ENCODE data around the gene KIAA1217.

The KIAA1217 gene

GRCh38 chr10:24215603-24216002, 6.7 kb downstream of the KIAA1217 start:
- ATAC-seq (ENCODE audit: low read depth): no peak
- no peaks in the 10 kb centered on the region for H3K36me3 Mint-ChIP-seq
- DNase-seq (ENCODE audit: low spot score in 2 of 2): no peak
- H3K4me3 Mint-ChIP-seq: no peak overlapping the region
- peaks cover 5% of the 10 kb centered on the region for H3K27me3 Mint-ChIP-seq
- H3K27ac Mint-ChIP-seq: no peak overlapping the region
- H3K9me3 Mint-ChIP-seq: peaks cover 6% of the 10 kb centered on the region
- H3K4me1 Mint-ChIP-seq: no peaks in the 10 kb centered on the region

GRCh38 chr10:24219963-24220362, 11.0 kb downstream of the KIAA1217 start:
- DNase-seq (ENCODE audit: low spot score in 2 of 2): no peak
- no peaks in the 10 kb centered on the region for H3K36me3 Mint-ChIP-seq
- no peak overlapping the region for H3K27ac Mint-ChIP-seq
- no peak for ATAC-seq (ENCODE audit: low read depth)
- H3K4me3 Mint-ChIP-seq: no peak overlapping the region
- H3K4me1 Mint-ChIP-seq: no peaks in the 10 kb centered on the region
- peaks cover 3% of the 10 kb centered on the region for H3K27me3 Mint-ChIP-seq
- peaks cover 4% of the 10 kb centered on the region for H3K9me3 Mint-ChIP-seq

- no peak for ATAC-seq (ENCODE audit: low read depth)
- H3K27ac Mint-ChIP-seq: no peak overlapping the region
- H3K4me1 Mint-ChIP-seq: no peaks in the 10 kb centered on the region
- H3K36me3 Mint-ChIP-seq: no peaks in the 10 kb centered on the region
- no peak overlapping the region for H3K4me3 Mint-ChIP-seq
- no peaks in the 10 kb centered on the region for H3K9me3 Mint-ChIP-seq
- H3K27me3 Mint-ChIP-seq: no peaks in the 10 kb centered on the region
- no peak for DNase-seq (ENCODE audit: low spot score in 2 of 2)
These were observed 14.4 kb downstream of the KIAA1217 start for GRCh38 chr10:24223341-24223740.

- ATAC-seq (ENCODE audit: low read depth) (no peak), DNase-seq (ENCODE audit: low spot score in 2 of 2) (no peak)
These were observed 15.0 kb downstream of the KIAA1217 start for GRCh38 chr10:24223953-24224352.

GRCh38 chr10:24228642-24229041, 19.7 kb downstream of the KIAA1217 start:
- H3K9me3 Mint-ChIP-seq: no peaks in the 10 kb centered on the region
- no peak for DNase-seq (ENCODE audit: low spot score in 2 of 2)
- H3K27ac Mint-ChIP-seq: no peak overlapping the region
- no peak overlapping the region for H3K4me3 Mint-ChIP-seq
- H3K4me1 Mint-ChIP-seq: no peaks in the 10 kb centered on the region
- H3K27me3 Mint-ChIP-seq: no peaks in the 10 kb centered on the region
- no peaks in the 10 kb centered on the region for H3K36me3 Mint-ChIP-seq
- no peak for ATAC-seq (ENCODE audit: low read depth)

More at GRCh38 chr10:24223953-24224352, 15.0 kb downstream of the KIAA1217 start:
- Mint-ChIP-seq H3K4me3 (no peak overlapping the region), H3K27me3 (no peaks in the 10 kb centered on the region), H3K36me3 (no peaks in the 10 kb centered on the region), H3K4me1 (no peaks in the 10 kb centered on the region), H3K9me3 (no peaks in the 10 kb centered on the region), H3K27ac (no peak overlapping the region)

GRCh38 chr10:24229909-24230308, 21.0 kb downstream of the KIAA1217 start:
- no peak for DNase-seq (ENCODE audit: low spot score in 2 of 2)
- no peaks in the 10 kb centered on the region for H3K36me3 Mint-ChIP-seq
- H3K4me3 Mint-ChIP-seq: no peak overlapping the region
- no peak overlapping the region for H3K27ac Mint-ChIP-seq
- ATAC-seq (ENCODE audit: low read depth): no peak
- H3K27me3 Mint-ChIP-seq: no peaks in the 10 kb centered on the region
- no peaks in the 10 kb centered on the region for H3K4me1 Mint-ChIP-seq
- no peaks in the 10 kb centered on the region for H3K9me3 Mint-ChIP-seq

- Mint-ChIP-seq H3K27ac (no peak overlapping the region), H3K36me3 (no peaks in the 10 kb centered on the region), H3K4me3 (no peak overlapping the region), H3K27me3 (no peaks in the 10 kb centered on the region), H3K9me3 (no peaks in the 10 kb centered on the region), H3K4me1 (no peaks in the 10 kb centered on the region)
- DNase-seq (ENCODE audit: low spot score in 2 of 2) (no peak), ATAC-seq (ENCODE audit: low read depth) (no peak)
These were observed 22.3 kb downstream of the KIAA1217 start for GRCh38 chr10:24231200-24231599.

- Mint-ChIP-seq H3K36me3 (no peaks in the 10 kb centered on the region), H3K4me1 (no peaks in the 10 kb centered on the region), H3K27me3 (no peaks in the 10 kb centered on the region), H3K4me3 (no peak overlapping the region), H3K9me3 (no peaks in the 10 kb centered on the region), H3K27ac (no peak overlapping the region)
- ATAC-seq (ENCODE audit: low read depth): no peak
- no peak for DNase-seq (ENCODE audit: low spot score in 2 of 2)
These were observed 25.8 kb downstream of the KIAA1217 start for GRCh38 chr10:24234784-24235183.

GRCh38 chr10:24235471-24235870, 26.5 kb downstream of the KIAA1217 start:
- Mint-ChIP-seq H3K27me3 (no peaks in the 10 kb centered on the region), H3K36me3 (no peaks in the 10 kb centered on the region), H3K9me3 (no peaks in the 10 kb centered on the region), H3K4me1 (no peaks in the 10 kb centered on the region), H3K27ac (no peak overlapping the region), H3K4me3 (no peak overlapping the region)
- DNase-seq (ENCODE audit: low spot score in 2 of 2) (no peak), ATAC-seq (ENCODE audit: low read depth) (no peak)

- Mint-ChIP-seq H3K4me3 (no peak overlapping the region), H3K27me3 (no peaks in the 10 kb centered on the region), H3K27ac (no peak overlapping the region), H3K36me3 (no peaks in the 10 kb centered on the region), H3K9me3 (no peaks in the 10 kb centered on the region), H3K4me1 (no peaks in the 10 kb centered on the region)
- DNase-seq (ENCODE audit: low spot score in 2 of 2): no peak
- ATAC-seq (ENCODE audit: low read depth): no peak
These were observed 29.0 kb downstream of the KIAA1217 start for GRCh38 chr10:24237801-24238395.

GRCh38 chr10:24238519-24239247, 29.7 kb downstream of the KIAA1217 start:
- no peaks in the 10 kb centered on the region for H3K9me3 Mint-ChIP-seq
- H3K27me3 Mint-ChIP-seq: no peaks in the 10 kb centered on the region
- H3K4me1 Mint-ChIP-seq: no peaks in the 10 kb centered on the region
- no peak overlapping the region for H3K27ac Mint-ChIP-seq
- H3K4me3 Mint-ChIP-seq: no peak overlapping the region
- no peaks in the 10 kb centered on the region for H3K36me3 Mint-ChIP-seq
- ATAC-seq (ENCODE audit: low read depth) (no peak), DNase-seq (ENCODE audit: low spot score in 2 of 2) (no peak)

- Mint-ChIP-seq H3K27ac (no peak overlapping the region), H3K36me3 (no peaks in the 10 kb centered on the region), H3K9me3 (no peaks in the 10 kb centered on the region), H3K4me3 (no peak overlapping the region), H3K27me3 (no peaks in the 10 kb centered on the region), H3K4me1 (no peaks in the 10 kb centered on the region)
- ATAC-seq (ENCODE audit: low read depth): no peak
- no peak for DNase-seq (ENCODE audit: low spot score in 2 of 2)
These were observed 30.5 kb downstream of the KIAA1217 start for GRCh38 chr10:24239289-24240040.

- no peaks in the 10 kb centered on the region for H3K9me3 Mint-ChIP-seq
- ATAC-seq (ENCODE audit: low read depth): no peak
- no peak overlapping the region for H3K4me3 Mint-ChIP-seq
- no peak overlapping the region for H3K27ac Mint-ChIP-seq
- H3K4me1 Mint-ChIP-seq: no peaks in the 10 kb centered on the region
- DNase-seq (ENCODE audit: low spot score in 2 of 2): no peak
- H3K36me3 Mint-ChIP-seq: no peaks in the 10 kb centered on the region
- no peaks in the 10 kb centered on the region for H3K27me3 Mint-ChIP-seq
These were observed 31.3 kb downstream of the KIAA1217 start for GRCh38 chr10:24240041-24240751.

- Mint-ChIP-seq H3K4me3 (no peak overlapping the region), H3K27me3 (no peaks in the 10 kb centered on the region), H3K9me3 (no peaks in the 10 kb centered on the region), H3K4me1 (no peaks in the 10 kb centered on the region), H3K27ac (no peak overlapping the region), H3K36me3 (no peaks in the 10 kb centered on the region)
- DNase-seq (ENCODE audit: low spot score in 2 of 2): no peak
- ATAC-seq (ENCODE audit: low read depth): no peak
These were observed 32.6 kb downstream of the KIAA1217 start for GRCh38 chr10:24241536-24242040.

All from memory B cell (primary cell).